Mononuclear cell (primary cell): Measurements from ENCODE around the gene CRELD1. TPM values are rescaled to one million over a fixed set of nuclear protein-coding genes. Genes with fewer than 3 reads are reported as not detected.

Source experiments
- H3K27me3 ChIP-seq: 2 replicates; pipeline ENCODE4 v1.6.0; 2011; ENCODE audit warnings: low read length, control low read depth; ENCODE audit not compliant: insufficient read depth
- H3K4me1 ChIP-seq: 2 replicates; pipeline ENCODE4 v1.5.1; 2011; ENCODE audit warnings: mild to moderate bottlenecking, low read length, control low read depth; ENCODE audit not compliant: insufficient read depth
- H3K4me3 ChIP-seq: 2 replicates; pipeline ENCODE4 v1.5.1; 2011; ENCODE audit warnings: mild to moderate bottlenecking, low read length, moderate library complexity
- H3K9me3 ChIP-seq: 2 replicates; pipeline ENCODE4 v1.5.1; 2011; ENCODE audit warnings: low read depth, mild to moderate bottlenecking, control low read depth, low read length
- total RNA-seq: library from RNA; depleted of rRNA; stranded (reverse); fragments of >200 nt; gene quantifications from one replicate; pipeline ENCODE4 v1.2.3, GENCODE V29; 2012

The CRELD1 gene
- total RNA-seq, 1 donor: 7.2 TPM

DNA sequence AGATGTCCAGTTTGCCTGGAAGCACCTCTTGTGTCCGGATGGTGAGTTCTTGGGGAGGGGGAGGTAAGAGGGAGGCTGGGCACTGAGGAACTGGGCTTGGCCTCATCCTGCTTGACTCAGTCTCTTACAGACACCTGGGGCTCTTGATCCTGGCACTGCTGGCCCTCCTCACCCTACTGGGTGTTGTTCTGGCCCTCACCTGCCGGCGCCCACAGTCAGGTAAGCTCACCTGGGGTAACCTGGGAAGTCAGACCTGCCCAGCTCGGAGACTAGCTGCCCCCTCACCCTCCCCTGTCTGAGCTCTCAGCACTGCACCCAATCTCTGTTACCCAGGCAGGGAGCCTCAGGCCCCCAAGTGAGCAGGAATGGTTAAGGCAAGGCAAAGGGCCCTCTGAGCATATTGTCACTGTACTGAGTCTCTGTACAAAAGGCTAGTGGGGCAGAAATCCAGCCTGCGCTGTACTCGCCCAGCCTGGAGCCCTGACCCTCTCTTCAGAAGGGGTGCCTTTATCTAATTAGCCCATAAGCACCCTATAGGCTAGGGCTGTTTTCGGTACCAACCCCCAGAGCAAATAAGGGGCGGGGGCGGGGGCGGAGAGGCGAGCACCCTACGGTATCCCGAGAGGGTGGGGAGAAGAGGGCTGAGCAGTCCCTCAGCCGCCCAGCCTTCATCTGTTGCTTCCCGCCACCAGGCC is 18.9 kb upstream of the CRELD1 start:
- H3K4me3 ChIP-seq: peak overlapping the region; percentile 42
- no peaks in the 10 kb centered on the region for H3K9me3 ChIP-seq
- H3K4me1 ChIP-seq: peaks cover 40% of the 10 kb centered on the region
- no peaks in the 10 kb centered on the region for H3K27me3 ChIP-seq

DNA sequence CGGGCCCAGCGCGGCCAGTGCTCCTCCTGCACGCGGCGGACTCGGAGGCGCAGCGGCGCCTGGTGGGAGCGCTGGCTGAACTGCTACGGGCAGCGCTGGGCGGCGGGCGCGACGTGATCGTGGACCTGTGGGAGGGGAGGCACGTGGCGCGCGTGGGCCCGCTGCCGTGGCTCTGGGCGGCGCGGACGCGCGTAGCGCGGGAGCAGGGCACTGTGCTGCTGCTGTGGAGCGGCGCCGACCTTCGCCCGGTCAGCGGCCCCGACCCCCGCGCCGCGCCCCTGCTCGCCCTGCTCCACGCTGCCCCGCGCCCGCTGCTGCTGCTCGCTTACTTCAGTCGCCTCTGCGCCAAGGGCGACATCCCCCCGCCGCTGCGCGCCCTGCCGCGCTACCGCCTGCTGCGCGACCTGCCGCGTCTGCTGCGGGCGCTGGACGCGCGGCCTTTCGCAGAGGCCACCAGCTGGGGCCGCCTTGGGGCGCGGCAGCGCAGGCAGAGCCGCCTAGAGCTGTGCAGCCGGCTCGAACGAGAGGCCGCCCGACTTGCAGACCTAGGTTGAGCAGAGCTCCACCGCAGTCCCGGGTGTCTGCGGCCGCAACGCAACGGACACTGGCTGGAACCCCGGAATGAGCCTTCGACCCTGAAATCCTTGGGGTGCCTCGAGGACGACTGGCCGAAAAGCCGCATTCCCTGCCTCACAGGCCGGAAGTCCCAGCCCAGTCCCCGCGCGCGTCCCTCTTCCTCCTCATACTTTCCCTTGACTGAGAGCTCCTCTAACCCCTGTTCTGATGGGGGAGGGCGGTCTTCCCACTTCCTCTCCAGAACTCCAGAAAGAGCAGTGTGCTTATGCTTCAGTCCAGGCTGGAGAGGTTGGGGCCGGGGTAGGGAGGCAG is 18.1 kb upstream of the CRELD1 start:
- Histone ChIP-seq H3K4me3 (peak overlapping the region; percentile 42), H3K4me1 (peaks cover 40% of the 10 kb centered on the region), H3K9me3 (no peaks in the 10 kb centered on the region), H3K27me3 (no peaks in the 10 kb centered on the region)

DNA sequence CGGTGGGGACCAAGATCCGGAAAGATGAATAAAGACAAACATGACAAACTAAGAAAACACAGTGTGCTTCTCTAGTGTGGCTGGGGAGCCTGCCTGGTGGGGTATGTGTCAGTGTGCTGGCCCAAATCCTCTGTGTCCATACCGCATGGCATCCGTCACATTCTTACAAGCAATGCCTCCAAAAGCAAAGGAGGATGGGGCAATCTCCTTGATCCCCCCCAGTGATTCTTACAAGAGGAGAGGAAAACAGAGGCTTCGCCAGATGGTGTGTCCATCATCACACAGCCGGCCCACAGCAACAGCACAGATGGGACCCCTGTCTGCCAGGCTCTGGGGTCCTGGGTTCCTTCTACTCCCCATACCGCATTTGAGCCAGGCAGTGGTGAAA is 17.3 kb upstream of the CRELD1 start:
- H3K4me3 ChIP-seq: no peak overlapping the region

DNA sequence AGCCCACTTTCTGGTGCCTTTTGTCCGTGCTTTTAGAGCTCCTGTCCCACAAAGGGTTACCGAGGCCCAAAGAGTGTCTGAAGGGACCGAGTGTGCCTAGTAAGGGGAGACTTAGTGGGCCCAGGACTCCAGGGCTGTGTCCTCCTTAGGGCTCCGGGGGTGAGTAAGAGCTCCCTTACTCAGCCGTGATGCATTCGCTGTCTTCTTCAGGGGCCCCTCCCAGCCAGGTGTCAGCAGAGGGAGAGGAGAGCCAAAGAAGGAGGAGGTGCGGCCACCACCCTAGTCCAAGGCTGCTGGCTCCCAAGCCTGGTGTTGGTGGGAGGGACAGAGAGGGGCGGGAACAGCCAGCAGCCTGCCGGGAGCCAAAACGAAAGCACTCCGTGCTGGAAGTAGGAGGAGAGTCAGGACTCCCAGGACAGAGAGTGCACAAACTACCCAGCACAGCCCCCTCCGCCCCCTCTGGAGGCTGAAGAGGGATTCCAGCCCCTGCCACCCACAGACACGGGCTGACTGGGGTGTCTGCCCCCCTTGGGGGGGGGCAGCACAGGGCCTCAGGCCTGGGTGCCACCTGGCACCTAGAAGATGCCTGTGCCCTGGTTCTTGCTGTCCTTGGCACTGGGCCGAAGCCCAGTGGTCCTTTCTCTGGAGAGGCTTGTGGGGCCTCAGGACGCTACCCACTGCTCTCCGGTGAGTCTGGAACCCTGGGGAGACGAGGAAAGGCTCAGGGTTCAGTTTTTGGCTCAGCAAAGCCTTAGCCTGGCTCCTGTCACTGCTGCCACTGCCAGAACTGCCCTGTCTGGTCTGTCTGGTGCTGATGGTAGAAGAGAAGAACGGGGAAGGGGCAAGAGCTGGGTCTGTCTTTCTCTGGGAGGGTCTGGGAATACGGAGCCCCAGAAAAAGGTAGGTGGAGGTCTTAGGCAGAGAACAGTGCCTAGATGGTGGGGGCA is 16.6 kb upstream of the CRELD1 start, which contains the start of gene IL17RC:
Gene IL17RC (plus strand): TSS at position 365 of the 947 bp plus-strand sequence. CDS start 218 bp downstream, at position 583.
- H3K4me1 ChIP-seq: peaks cover 38% of the 10 kb centered on the region
- H3K9me3 ChIP-seq: no peaks in the 10 kb centered on the region
- no peaks in the 10 kb centered on the region for H3K27me3 ChIP-seq
- H3K4me3 ChIP-seq: peak within 1 kb of the TSS; percentile 42

More for the DNA sequence above, 17.3 kb upstream of the CRELD1 start:
- Histone ChIP-seq H3K9me3 (no peaks in the 10 kb centered on the region), H3K27me3 (no peaks in the 10 kb centered on the region), H3K4me1 (peaks cover 40% of the 10 kb centered on the region)

DNA sequence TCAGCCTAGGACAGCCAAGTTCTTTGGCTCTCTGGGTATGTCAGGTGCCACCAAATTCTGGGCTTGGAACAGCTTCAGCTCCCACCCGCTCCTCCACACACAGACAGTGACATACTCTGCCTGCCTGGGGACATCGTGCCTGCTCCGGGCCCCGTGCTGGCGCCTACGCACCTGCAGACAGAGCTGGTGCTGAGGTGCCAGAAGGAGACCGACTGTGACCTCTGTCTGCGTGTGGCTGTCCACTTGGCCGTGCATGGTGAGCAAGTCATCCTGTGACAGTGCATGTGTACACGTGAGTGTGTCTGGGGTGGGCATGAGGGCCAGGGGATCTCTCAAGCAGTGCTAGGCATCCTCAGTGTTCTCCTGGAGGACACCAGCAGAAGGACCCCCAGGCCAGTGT is 15.8 kb upstream of the CRELD1 start:
- peaks cover 31% of the 10 kb centered on the region for H3K4me1 ChIP-seq
- no peak overlapping the region for H3K4me3 ChIP-seq
- no peaks in the 10 kb centered on the region for H3K27me3 ChIP-seq
- no peaks in the 10 kb centered on the region for H3K9me3 ChIP-seq

DNA sequence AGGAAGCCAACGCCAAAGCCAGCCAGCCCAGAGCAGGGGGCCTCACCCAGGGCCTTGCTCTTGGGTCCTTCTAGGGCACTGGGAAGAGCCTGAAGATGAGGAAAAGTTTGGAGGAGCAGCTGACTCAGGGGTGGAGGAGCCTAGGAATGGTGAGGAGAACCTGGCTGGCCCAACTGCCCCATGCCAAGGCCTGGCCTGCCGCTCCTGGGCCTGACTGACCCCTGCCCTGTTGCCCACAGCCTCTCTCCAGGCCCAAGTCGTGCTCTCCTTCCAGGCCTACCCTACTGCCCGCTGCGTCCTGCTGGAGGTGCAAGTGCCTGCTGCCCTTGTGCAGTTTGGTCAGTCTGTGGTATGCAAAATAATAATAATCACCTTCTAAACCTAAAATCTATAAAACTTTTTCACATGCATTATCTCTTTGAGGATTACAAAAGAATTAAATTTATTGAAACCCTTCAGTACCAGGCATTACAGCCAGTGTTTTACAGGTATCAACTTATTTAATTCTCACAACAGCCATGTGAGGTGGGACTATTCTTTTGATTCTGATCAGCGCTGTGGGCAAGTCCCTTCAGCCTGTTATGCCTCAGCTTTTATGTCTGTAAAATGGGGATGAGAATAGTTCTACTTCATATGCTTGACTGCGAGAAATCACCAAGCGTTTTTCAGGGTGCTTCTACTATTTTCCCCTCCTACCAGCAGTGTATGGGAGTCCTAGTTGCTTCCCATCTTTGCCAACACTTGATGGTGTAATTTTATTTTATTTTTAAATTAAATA is 15.2 kb upstream of the CRELD1 start:
- no peak overlapping the region for H3K4me3 ChIP-seq
- H3K27me3 ChIP-seq: no peaks in the 10 kb centered on the region
- no peaks in the 10 kb centered on the region for H3K9me3 ChIP-seq
- H3K4me1 ChIP-seq: peaks cover 29% of the 10 kb centered on the region

DNA sequence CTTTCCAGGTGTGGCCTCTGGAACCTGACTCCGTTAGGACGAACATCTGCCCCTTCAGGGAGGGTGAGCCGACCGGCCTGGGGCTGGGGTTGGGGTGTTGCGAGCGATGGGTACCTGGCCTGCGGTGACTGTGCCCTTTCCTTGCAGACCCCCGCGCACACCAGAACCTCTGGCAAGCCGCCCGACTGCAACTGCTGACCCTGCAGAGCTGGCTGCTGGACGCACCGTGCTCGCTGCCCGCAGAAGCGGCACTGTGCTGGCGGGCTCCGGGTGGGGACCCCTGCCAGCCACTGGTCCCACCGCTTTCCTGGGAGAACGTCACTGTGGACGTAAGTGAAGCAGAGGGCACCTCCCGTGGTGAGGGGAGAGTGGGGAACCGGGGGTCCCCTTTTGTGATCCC is 5.5 kb upstream of the CRELD1 start:
- Histone ChIP-seq H3K4me1 (peaks cover 10% of the 10 kb centered on the region), H3K9me3 (no peaks in the 10 kb centered on the region), H3K4me3 (no peak overlapping the region), H3K27me3 (no peaks in the 10 kb centered on the region)

DNA sequence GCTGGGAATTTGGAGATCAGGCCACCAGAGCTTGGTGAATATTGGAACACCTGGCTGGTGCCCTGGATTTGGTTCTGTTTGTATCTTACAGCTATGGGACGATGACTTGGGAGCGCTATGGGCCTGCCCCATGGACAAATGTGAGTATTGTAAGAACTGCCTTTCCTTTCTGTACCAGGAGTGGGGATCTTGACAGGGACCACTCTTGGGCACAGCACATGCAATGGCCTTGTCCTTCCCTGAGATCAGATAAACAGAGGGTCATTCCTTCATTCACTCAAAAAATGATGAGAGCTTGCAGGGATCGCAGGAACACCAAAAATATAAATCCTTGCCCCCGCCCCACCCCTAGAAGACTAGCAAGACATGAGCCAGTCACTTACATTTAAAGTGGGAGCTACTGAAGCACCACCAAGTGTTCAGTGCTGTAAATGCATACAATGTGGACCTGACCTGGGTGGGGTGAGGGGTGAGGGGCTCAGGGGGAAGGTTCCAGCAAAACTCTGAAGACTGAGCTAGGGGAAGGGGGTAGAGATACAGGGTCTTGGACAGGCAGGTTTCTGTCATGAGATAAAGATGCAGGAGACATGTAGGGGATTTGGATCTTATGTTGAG is 2.7 kb upstream of the CRELD1 start:
- Histone ChIP-seq H3K9me3 (no peaks in the 10 kb centered on the region), H3K27me3 (no peaks in the 10 kb centered on the region), H3K4me3 (no peak overlapping the region), H3K4me1 (peaks cover 31% of the 10 kb centered on the region)

DNA sequence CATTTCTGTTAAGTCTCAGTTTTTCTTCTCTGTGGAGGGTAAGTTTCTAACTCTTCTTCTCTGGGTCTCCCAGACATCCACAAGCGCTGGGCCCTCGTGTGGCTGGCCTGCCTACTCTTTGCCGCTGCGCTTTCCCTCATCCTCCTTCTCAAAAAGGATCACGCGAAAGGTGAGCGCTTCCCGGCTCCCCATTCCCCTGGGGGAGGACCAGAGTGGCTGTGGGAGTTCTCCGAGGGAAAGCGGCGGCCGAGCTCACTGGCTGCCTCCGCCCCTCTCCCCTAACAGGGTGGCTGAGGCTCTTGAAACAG is 1.1 kb upstream of the CRELD1 start:
- peaks cover 33% of the 10 kb centered on the region for H3K4me1 ChIP-seq

DNA sequence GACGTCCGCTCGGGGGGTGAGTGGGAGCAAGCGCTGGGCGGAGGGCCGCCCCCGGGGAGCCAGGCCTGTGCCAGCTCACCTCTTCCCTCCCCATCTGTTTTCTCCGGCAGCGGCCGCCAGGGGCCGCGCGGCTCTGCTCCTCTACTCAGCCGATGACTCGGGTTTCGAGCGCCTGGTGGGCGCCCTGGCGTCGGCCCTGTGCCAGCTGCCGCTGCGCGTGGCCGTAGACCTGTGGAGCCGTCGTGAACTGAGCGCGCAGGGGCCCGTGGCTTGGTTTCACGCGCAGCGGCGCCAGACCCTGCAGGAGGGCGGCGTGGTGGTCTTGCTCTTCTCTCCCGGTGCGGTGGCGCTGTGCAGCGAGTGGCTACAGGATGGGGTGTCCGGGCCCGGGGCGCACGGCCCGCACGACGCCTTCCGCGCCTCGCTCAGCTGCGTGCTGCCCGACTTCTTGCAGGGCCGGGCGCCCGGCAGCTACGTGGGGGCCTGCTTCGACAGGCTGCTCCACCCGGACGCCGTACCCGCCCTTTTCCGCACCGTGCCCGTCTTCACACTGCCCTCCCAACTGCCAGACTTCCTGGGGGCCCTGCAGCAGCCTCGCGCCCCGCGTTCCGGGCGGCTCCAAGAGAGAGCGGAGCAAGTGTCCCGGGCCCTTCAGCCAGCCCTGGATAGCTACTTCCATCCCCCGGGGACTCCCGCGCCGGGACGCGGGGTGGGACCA is 632 bp upstream of the CRELD1 start:
- Histone ChIP-seq H3K27me3 (no peaks in the 10 kb centered on the region), H3K9me3 (no peaks in the 10 kb centered on the region), H3K4me1 (peaks cover 33% of the 10 kb centered on the region), H3K4me3 (peak overlapping the region; percentile 79)

More for the DNA sequence above, 1.1 kb upstream of the CRELD1 start:
- no peaks in the 10 kb centered on the region for H3K9me3 ChIP-seq
- H3K4me3 ChIP-seq: peak overlapping the region; percentile 79
- no peaks in the 10 kb centered on the region for H3K27me3 ChIP-seq

DNA sequence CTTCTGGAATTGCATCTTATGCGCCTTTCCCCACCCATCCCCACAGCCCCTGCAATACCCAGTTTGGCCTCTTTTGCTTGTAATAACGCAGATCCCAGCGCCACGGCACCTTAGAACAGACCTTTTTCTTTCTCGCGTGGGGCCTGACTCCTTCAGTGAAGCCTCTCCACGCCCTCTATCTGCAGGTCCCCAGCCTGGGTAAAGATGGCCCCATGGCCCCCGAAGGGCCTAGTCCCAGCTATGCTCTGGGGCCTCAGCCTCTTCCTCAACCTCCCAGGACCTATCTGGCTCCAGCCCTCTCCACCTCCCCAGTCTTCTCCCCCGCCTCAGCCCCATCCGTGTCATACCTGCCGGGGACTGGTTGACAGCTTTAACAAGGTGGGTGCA is 594 bp downstream of the CRELD1 start:
- no peaks in the 10 kb centered on the region for H3K27me3 ChIP-seq
- H3K4me3 ChIP-seq: peak overlapping the region; percentile 79
- peaks cover 33% of the 10 kb centered on the region for H3K4me1 ChIP-seq
- no peaks in the 10 kb centered on the region for H3K9me3 ChIP-seq

DNA sequence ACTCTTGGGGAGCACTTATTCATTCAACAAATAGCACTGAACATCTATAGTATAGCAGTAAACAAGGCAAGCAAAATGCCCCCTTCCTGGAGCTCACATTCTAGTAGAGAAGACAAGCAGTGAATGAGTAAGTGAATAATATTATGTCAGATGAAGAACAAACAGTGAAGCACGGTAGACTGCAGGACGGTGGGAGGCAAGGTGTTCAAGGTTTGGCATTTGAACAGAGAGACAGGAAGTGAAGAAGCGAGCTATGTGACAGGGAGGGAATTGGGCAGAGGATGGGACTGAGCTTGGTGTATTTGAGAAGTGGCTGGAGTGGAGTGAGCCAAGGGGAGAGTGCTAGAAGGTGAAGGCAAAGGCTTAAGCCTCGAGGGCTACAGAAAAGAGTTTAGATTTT is 1.4 kb downstream of the CRELD1 start:
- no peaks in the 10 kb centered on the region for H3K27me3 ChIP-seq
- H3K4me1 ChIP-seq: peaks cover 33% of the 10 kb centered on the region
- no peaks in the 10 kb centered on the region for H3K9me3 ChIP-seq
- no peak overlapping the region for H3K4me3 ChIP-seq

DNA sequence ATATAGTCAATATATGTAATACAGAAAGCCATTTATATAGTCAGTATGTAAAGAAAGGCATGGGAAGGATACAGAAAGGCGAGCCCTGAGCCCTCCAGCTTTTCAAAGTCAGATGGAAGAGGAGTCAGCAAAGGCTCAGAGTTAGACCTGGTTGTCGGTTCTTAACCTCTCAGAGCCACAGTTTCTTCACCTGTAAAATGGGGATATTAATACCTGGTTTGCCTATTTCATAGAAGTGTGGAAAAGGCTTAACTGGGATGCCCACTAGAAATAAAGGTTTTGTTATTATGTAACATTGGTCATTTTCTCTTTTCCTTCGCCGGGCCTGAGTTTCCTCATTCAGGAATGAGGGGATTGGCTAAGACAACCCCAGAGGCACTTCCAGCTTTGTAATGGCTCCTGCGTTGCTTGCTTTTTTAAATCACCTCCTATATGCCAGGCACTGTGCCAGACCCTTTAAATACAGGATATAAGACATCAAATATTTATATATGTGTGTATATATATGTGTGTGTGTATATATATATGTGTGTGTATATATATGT is 2.4 kb downstream of the CRELD1 start:
- Histone ChIP-seq H3K27me3 (no peaks in the 10 kb centered on the region), H3K4me1 (peaks cover 33% of the 10 kb centered on the region), H3K4me3 (no peak overlapping the region), H3K9me3 (no peaks in the 10 kb centered on the region)
